ENCODE results near the gene GATAD2A. TPM values are rescaled to one million over a fixed set of nuclear protein-coding genes. Genes with fewer than 3 reads are reported as not detected.

Gene GATAD2A
- total RNA-seq, 1 experiment from 2014 or later: 126 TPM

DNA sequence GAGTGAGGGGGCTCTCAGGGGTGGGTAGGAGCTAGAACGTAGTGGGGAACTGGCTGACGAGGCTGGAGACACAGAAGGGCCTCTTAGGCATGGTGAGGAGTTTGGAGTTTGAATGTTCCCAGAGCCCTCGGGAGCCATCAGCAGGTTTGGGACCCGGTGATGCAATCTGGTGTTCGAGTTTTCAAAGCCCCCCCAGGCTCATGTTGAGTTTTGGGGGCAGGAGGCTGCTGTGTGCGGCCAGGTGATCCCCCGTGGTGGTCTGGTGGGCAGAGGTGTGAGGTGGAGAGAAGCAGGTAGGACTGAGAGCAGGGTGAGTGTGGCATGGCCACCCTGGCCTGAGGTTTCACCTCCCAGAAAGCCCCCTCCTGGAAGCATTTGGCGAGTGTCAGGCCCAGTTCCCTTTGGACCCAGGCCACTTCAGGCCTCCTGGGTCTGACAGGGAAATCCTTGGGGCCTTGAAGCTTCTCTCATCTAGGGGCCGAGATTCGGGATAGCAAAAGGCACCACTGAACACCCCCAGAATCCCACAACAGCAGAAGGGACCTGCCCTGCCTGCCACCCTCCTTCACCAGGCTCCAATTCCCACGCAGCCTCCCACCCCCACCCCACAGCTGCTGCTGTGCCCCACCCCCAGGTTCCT is 124.4 kb downstream of the GATAD2A start:
- Histone ChIP-seq H3K9me3 (no peaks in the 10 kb centered on the region), H3K36me3 (ENCODE audit: control insufficient read depth, insufficient read depth, low read length) (no peaks in the 10 kb centered on the region), H3K27me3 (replicated peaks; ENCODE audit: control insufficient read depth, insufficient read depth, low read length) (no peaks in the 10 kb centered on the region), H3K4me3 (ENCODE audit: low read depth, low read length) (no peak overlapping the region), H3K4me1 (no peaks in the 10 kb centered on the region)
- Mint-ChIP-seq H3K9me3 (ENCODE audit: unreplicated experiment) (no peaks in the 10 kb centered on the region), H3K27ac (ENCODE audit: unreplicated experiment) (peak overlapping the region; percentile 58), H3K4me3 (ENCODE audit: unreplicated experiment) (no peak overlapping the region), H3K27me3 (ENCODE audit: insufficient read depth, unreplicated experiment) (no peaks in the 10 kb centered on the region), H3K36me3 (ENCODE audit: insufficient read depth, unreplicated experiment) (peaks cover 42% of the 10 kb centered on the region), H3K4me1 (ENCODE audit: low read depth, unreplicated experiment) (peaks cover 10% of the 10 kb centered on the region)
- no TSS peak for BruUV-seq (replicated peaks)
- intact Hi-C loops (cut with micrococcal nuclease; ENCODE audit: unreplicated experiment): loop anchor here (5.0 kb wide), 1 partner anchor 97 kb away; the partner anchor contains the start of gene LPAR2
- ChIA-PET POLR2A (no interaction called here), CTCF (interaction anchor here (0.7 to 2.2 kb wide), 4 partner anchors 23 to 114 kb away, joined by 3 to 6 read pairs (median 6); partner anchors contain the start of gene GMIP)
- DNase-seq: no peak
- TF ChIP-seq, protein P1, sequence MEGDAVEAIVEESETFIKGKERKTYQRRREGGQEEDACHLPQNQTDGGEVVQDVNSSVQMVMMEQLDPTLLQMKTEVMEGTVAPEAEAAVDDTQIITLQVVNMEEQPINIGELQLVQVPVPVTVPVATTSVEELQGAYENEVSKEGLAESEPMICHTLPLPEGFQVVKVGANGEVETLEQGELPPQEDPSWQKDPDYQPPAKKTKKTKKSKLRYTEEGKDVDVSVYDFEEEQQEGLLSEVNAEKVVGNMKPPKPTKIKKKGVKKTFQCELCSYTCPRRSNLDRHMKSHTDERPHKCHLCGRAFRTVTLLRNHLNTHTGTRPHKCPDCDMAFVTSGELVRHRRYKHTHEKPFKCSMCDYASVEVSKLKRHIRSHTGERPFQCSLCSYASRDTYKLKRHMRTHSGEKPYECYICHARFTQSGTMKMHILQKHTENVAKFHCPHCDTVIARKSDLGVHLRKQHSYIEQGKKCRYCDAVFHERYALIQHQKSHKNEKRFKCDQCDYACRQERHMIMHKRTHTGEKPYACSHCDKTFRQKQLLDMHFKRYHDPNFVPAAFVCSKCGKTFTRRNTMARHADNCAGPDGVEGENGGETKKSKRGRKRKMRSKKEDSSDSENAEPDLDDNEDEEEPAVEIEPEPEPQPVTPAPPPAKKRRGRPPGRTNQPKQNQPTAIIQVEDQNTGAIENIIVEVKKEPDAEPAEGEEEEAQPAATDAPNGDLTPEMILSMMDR (IDR thresholded peaks at IDR 0.05; ENCODE audit: insufficient read depth in 1 of 2, low read depth in 1 of 2, low read length in 1 of 2, severe bottlenecking in 1 of 2, unreplicated experiment in 1 of 2): no peak

DNA sequence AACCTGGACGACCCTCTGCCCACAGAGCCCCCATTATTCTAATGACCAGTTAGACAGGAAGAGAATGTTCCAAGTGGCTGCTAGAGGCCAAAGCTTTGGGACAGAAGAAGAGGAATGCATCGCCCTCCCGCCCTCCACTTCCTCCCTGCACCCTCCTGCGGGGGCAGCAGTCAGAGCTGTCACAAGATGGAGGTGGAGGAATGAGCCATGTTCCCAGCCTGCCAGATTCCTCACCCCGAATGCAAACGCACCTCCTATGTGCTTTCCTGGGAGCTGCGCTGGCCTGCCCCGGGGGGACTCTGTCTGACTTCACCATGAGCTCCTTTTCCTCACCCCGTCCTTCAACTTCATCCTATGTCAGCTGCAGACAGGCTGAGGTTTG is 124.9 kb downstream of the GATAD2A start:
- ChIA-PET POLR2A (no interaction called here), CTCF (interaction anchor here (0.5 to 2.2 kb wide), 4 partner anchors 22 to 548 kb away, joined by 3 to 6 read pairs (median 4); partner anchors contain the start of gene GMIP)
- peak in 1 of 2 experiments; percentile 32 for DNase-seq
- peaks cover 42% of the 10 kb centered on the region for H3K36me3 Mint-ChIP-seq (ENCODE audit: insufficient read depth, unreplicated experiment)
- Histone ChIP-seq H3K4me1 (no peaks in the 10 kb centered on the region), H3K4me3 (ENCODE audit: low read depth, low read length) (no peak overlapping the region), H3K9me3 (no peaks in the 10 kb centered on the region), H3K36me3 (ENCODE audit: control insufficient read depth, insufficient read depth, low read length) (no peaks in the 10 kb centered on the region), H3K27me3 (replicated peaks; ENCODE audit: control insufficient read depth, insufficient read depth, low read length) (no peaks in the 10 kb centered on the region)
- intact Hi-C loops (cut with micrococcal nuclease; ENCODE audit: unreplicated experiment): loop anchor here (5.0 kb wide), 1 partner anchor 97 kb away; the partner anchor contains the start of gene LPAR2
- H3K4me3 Mint-ChIP-seq (ENCODE audit: unreplicated experiment): no peak overlapping the region
- TF ChIP-seq, protein P1 (IDR thresholded peaks at IDR 0.05; ENCODE audit: insufficient read depth in 1 of 2, low read depth in 1 of 2, low read length in 1 of 2, severe bottlenecking in 1 of 2, unreplicated experiment in 1 of 2): peak in 1 of 2 experiments; percentile 14
- no peak overlapping the region for H3K27ac Mint-ChIP-seq (ENCODE audit: unreplicated experiment)
- H3K9me3 Mint-ChIP-seq (ENCODE audit: unreplicated experiment): no peaks in the 10 kb centered on the region
- BruUV-seq (replicated peaks): no TSS peak
- H3K4me1 Mint-ChIP-seq (ENCODE audit: low read depth, unreplicated experiment): peaks cover 10% of the 10 kb centered on the region
- H3K27me3 Mint-ChIP-seq (ENCODE audit: insufficient read depth, unreplicated experiment): no peaks in the 10 kb centered on the region

DNA sequence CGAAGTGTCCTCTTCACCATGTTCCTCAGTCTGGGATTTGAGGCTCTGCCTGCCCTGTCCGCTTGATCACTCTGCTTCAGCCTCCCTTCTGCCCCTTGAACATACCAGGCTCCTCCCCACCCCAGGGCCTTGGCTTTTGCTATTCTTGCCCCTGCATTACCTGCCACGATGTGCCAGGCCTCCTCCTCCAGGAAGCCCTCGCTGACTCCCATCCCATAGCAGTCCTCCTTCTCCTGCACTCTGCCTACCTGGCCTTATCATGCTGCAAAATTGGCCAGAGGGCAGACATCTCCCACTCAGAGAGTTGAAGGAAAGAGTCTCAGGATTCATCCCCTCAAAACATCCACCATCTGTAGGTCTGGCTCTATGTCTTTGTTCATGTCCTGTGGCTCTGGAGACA is 125.4 kb downstream of the GATAD2A start:
- H3K9me3 Mint-ChIP-seq (ENCODE audit: unreplicated experiment): no peaks in the 10 kb centered on the region
- POLR2A ChIA-PET: no interaction called here

More for the DNA sequence above, 125.4 kb downstream of the GATAD2A start:
- Histone ChIP-seq H3K9me3 (no peaks in the 10 kb centered on the region), H3K27me3 (replicated peaks; ENCODE audit: control insufficient read depth, insufficient read depth, low read length) (no peaks in the 10 kb centered on the region), H3K4me1 (no peaks in the 10 kb centered on the region), H3K4me3 (ENCODE audit: low read depth, low read length) (no peak overlapping the region), H3K36me3 (ENCODE audit: control insufficient read depth, insufficient read depth, low read length) (no peaks in the 10 kb centered on the region)
- TF ChIP-seq, protein P1 (IDR thresholded peaks at IDR 0.05; ENCODE audit: insufficient read depth in 1 of 2, low read depth in 1 of 2, low read length in 1 of 2, severe bottlenecking in 1 of 2, unreplicated experiment in 1 of 2): no peak
- Mint-ChIP-seq H3K4me1 (ENCODE audit: low read depth, unreplicated experiment) (peaks cover 10% of the 10 kb centered on the region), H3K4me3 (ENCODE audit: unreplicated experiment) (no peak overlapping the region), H3K27ac (ENCODE audit: unreplicated experiment) (no peak overlapping the region), H3K27me3 (ENCODE audit: insufficient read depth, unreplicated experiment) (no peaks in the 10 kb centered on the region), H3K36me3 (ENCODE audit: insufficient read depth, unreplicated experiment) (peaks cover 43% of the 10 kb centered on the region)
- intact Hi-C loops (cut with micrococcal nuclease; ENCODE audit: unreplicated experiment): loop anchor here (5.0 kb wide), 1 partner anchor 96 kb away; the partner anchor contains the start of gene LPAR2
- no TSS peak for BruUV-seq (replicated peaks)
- no peak for DNase-seq
- CTCF ChIA-PET: interaction anchor here (0.5 to 1.8 kb wide), 3 partner anchors 22 to 548 kb away, joined by 3 to 6 read pairs (median 3); no protein-coding TSS in a partner anchor
